CD14-positive monocyte (primary cell): Measurements from ENCODE around the gene MOB3B. TPM values are rescaled to one million over a fixed set of nuclear protein-coding genes. Genes with fewer than 3 reads are reported as not detected.

Experiments
- DNase-seq, 3 donors: peaks; one replicate each; pipeline ENCODE4 v3.0.0-alpha.2; 2011 to 2022
- H2AFZ ChIP-seq: 2 replicates; pipeline ENCODE4 v1.6.0; 2012; ENCODE audit warnings: mild to moderate bottlenecking, low read depth, low read length, inconsistent platforms; ENCODE audit not compliant: insufficient read depth, poor library complexity, severe bottlenecking
- H3K27ac ChIP-seq, 2 donors: 1 replicate in 1 of 2; 2 replicates in 1 of 2; pipeline ENCODE4 v1.5.1; 2012 to 2013; ENCODE audit warnings: low read length in 2 of 2, control low read depth in 1 of 2, inconsistent platforms in 1 of 2, low read depth in 1 of 2, mild to moderate bottlenecking in 1 of 2
- H3K27me3 ChIP-seq, 2 donors: one replicate each; pipeline versions ENCODE4 v1.6.0 to v1.6.1; 2011 to 2013; ENCODE audit warnings: low read length in 2 of 2; ENCODE audit not compliant: control insufficient read depth in 2 of 2, insufficient read depth in 2 of 2
- H3K36me3 ChIP-seq, 2 donors: replicated peaks in 1 of 2; 1 replicate in 1 of 2; 2 replicates in 1 of 2; pipeline versions ENCODE4 v1.5.1 to v1.6.1; 2012 to 2013; ENCODE audit warnings: low read length in 2 of 2, control low read depth in 1 of 2, inconsistent platforms in 1 of 2, mild to moderate bottlenecking in 1 of 2; ENCODE audit not compliant: insufficient read depth in 2 of 2, control insufficient read depth in 1 of 2
- H3K4me1 ChIP-seq, 2 donors: 1 replicate in 1 of 2; 2 replicates in 1 of 2; pipeline versions ENCODE4 v1.5.1 to v1.6.1; 2012 to 2013; ENCODE audit warnings: low read length in 2 of 2, control low read depth in 1 of 2, inconsistent platforms in 1 of 2, mild to moderate bottlenecking in 1 of 2, moderate library complexity in 1 of 2; ENCODE audit not compliant: insufficient read depth in 2 of 2, control insufficient read depth in 1 of 2
- H3K4me2 ChIP-seq: replicated peaks from 2 replicates; pipeline ENCODE3; 2012; ENCODE audit warnings: low read length, moderate library complexity, mild to moderate bottlenecking; ENCODE audit not compliant: poor library complexity, severe bottlenecking; ENCODE audit errors: extremely low read depth
- H3K4me3 ChIP-seq, 3 experiments: fragments of 200-600 bp in 1 of 3; sonication (generic) in 1 of 3; replicated peaks in 1 of 3; 1 replicate in 2 of 3; 2 replicates in 1 of 3; pipeline ENCODE4 v1.5.1; 2011 to 2013; ENCODE audit warnings: low read length in 3 of 3, mild to moderate bottlenecking in 3 of 3, control low read depth in 2 of 3, low read depth in 2 of 3, inconsistent platforms in 1 of 3, moderate library complexity in 1 of 3
- H3K79me2 ChIP-seq: 2 replicates; pipeline ENCODE4 v1.6.0; 2012; ENCODE audit warnings: mild to moderate bottlenecking, control low read depth, inconsistent platforms, low read length, moderate library complexity; ENCODE audit not compliant: insufficient read depth
- H3K9ac ChIP-seq: 2 replicates; pipeline ENCODE4 v1.6.0; 2017; ENCODE audit warnings: low read length, mild to moderate bottlenecking; ENCODE audit not compliant: insufficient read depth, poor library complexity, severe bottlenecking
- H3K9me3 ChIP-seq, 2 donors: replicated peaks in 1 of 2; 1 replicate in 1 of 2; 2 replicates in 1 of 2; pipeline versions ENCODE4 v1.5.1 to v1.6.1; 2012 to 2013; ENCODE audit warnings: low read length in 2 of 2, control low read depth in 1 of 2; ENCODE audit not compliant: control insufficient read depth in 1 of 2, insufficient read depth in 1 of 2
- H4K20me1 ChIP-seq: 2 replicates; pipeline ENCODE4 v1.6.0; 2012; ENCODE audit warnings: mild to moderate bottlenecking, low read length, control low read depth, moderate library complexity; ENCODE audit not compliant: insufficient read depth
- H3K27ac Mint-ChIP-seq, 7 donors: one replicate each; pipeline ENCODE4 v1.8.0; 2020; ENCODE audit warnings: mild to moderate bottlenecking in 7 of 7, mixed read lengths in 7 of 7, moderate library complexity in 6 of 7, inconsistent platforms in 2 of 7
- H3K27me3 Mint-ChIP-seq, 3 donors: one replicate each; pipeline ENCODE4 v1.8.0; 2021 to 2022; ENCODE audit warnings: low read depth in 3 of 3, mild to moderate bottlenecking in 3 of 3, mixed read lengths in 3 of 3, moderate library complexity in 3 of 3, inconsistent platforms in 1 of 3
- H3K36me3 Mint-ChIP-seq, 2 donors: one replicate each; pipeline ENCODE4 v1.8.0; 2020; ENCODE audit warnings: mixed read lengths in 2 of 2, inconsistent platforms in 1 of 2, mild to moderate bottlenecking in 1 of 2
- H3K4me1 Mint-ChIP-seq: one replicate; pipeline ENCODE4 v1.8.0; 2020; ENCODE audit warnings: mild to moderate bottlenecking, mixed read lengths
- H3K4me3 Mint-ChIP-seq, 2 donors: one replicate each; pipeline ENCODE4 v1.8.0; 2020; ENCODE audit warnings: mild to moderate bottlenecking in 2 of 2, mixed read lengths in 2 of 2, moderate library complexity in 1 of 2
- H3K9me3 Mint-ChIP-seq, 7 donors: one replicate each; pipeline ENCODE4 v1.8.0; 2020 to 2022; ENCODE audit warnings: mixed read lengths in 7 of 7, mild to moderate bottlenecking in 6 of 7, moderate library complexity in 6 of 7, inconsistent platforms in 2 of 7
- CTCF ChIP-seq: fragments of 200-600 bp; IDR thresholded peaks from one replicate; pipeline ENCODE4 v1.8.0; 2022; ENCODE audit warnings: antibody characterized with exemption, mild to moderate bottlenecking
- WGBS: methylation state at CpG from one replicate; pipeline ENCODE4 v1.1.5; 2013; ENCODE audit warnings: missing lambda C conversion rate; ENCODE audit not compliant: insufficient coverage; 5-methylcytosine and 5-hydroxymethylcytosine counted together
- intact Hi-C, 2 donors: fragments of 100-400 bp; cut with micrococcal nuclease; formaldehyde crosslinking; loops; one replicate each; pipeline versions ENCODE4 v1.15.0 to v1.15.1; 2023
- polyA plus RNA-seq, 3 donors: library from polyadenylated mRNA; depleted of rRNA in 1 of 3; unstranded in 2 of 3; stranded (reverse) in 1 of 3; fragments of 300-500 nt in 2 of 3; fragments of >200 nt in 1 of 3; fragmentation: Illumina TruSeq in 2 of 3; gene quantifications; 1 replicate in 2 of 3; 2 replicates in 1 of 3; pipeline ENCODE4 v1.2.3, GENCODE V29; 2012 to 2021

Gene MOB3B
- polyA plus RNA-seq, 3 donors = 1.2 to 2.2 (median 1.4) TPM

- peak in 1 of 3 donors; percentile 17 for DNase-seq
- no peak overlapping the region for H3K4me3 ChIP-seq
- Mint-ChIP-seq H3K27ac (peak overlapping the region; percentile 68 to 93 (median 89)), H3K9me3 (no peaks in the 10 kb centered on the region), H3K27me3 (peaks cover 0 to 4% (median 3%) of the 10 kb centered on the region in 3 donors), H3K4me3 (no peak overlapping the region), H3K4me1 (peaks cover 57% of the 10 kb centered on the region), H3K36me3 (peaks cover 6 to 17% of the 10 kb centered on the region in 2 donors)
- no peak overlapping the region for H2AFZ ChIP-seq
- peaks cover 51 to 53% of the 10 kb centered on the region in 2 donors for H3K4me1 ChIP-seq
- H3K4me2 ChIP-seq = no peak overlapping the region
- no peaks in the 10 kb centered on the region for H3K9me3 ChIP-seq
- no peak overlapping the region for H3K9ac ChIP-seq
- peak overlapping the region in 1 of 2 donors; percentile 56 for H3K27ac ChIP-seq
- no peak for TF ChIP-seq CTCF
- WGBS = 63% methylated on average over 3 of the region's 4 CpGs
- no peaks in the 10 kb centered on the region for H4K20me1 ChIP-seq
- intact Hi-C loops = loop anchor here in 1 of 2 donors (2.0 kb wide), 1 partner anchor 18 kb away; no protein-coding TSS in a partner anchor
- no peaks in the 10 kb centered on the region for H3K79me2 ChIP-seq
- peaks cover 0 to 2% of the 10 kb centered on the region in 2 donors for H3K36me3 ChIP-seq
- no peaks in the 10 kb centered on the region for H3K27me3 ChIP-seq
Measured at GRCh38 chr9:27353166-27353473, 176.5 kb downstream of the MOB3B start.

- Histone ChIP-seq H3K4me3 (no peak overlapping the region), H3K9ac (no peak overlapping the region), H3K27me3 (no peaks in the 10 kb centered on the region), H4K20me1 (no peaks in the 10 kb centered on the region), H3K4me1 (peaks cover 55 to 58% of the 10 kb centered on the region in 2 donors), H3K27ac (peak overlapping the region; percentile 35 to 56), H3K79me2 (no peaks in the 10 kb centered on the region), H3K9me3 (no peaks in the 10 kb centered on the region), H2AFZ (no peak overlapping the region), H3K4me2 (peak overlapping the region; percentile 17), H3K36me3 (no peaks in the 10 kb centered on the region)
- Mint-ChIP-seq H3K4me3 (peak overlapping the region in 1 of 2 donors; percentile 22), H3K36me3 (peaks cover 5 to 16% of the 10 kb centered on the region in 2 donors), H3K9me3 (no peaks in the 10 kb centered on the region), H3K27me3 (peaks cover 0 to 4% (median 3%) of the 10 kb centered on the region in 3 donors), H3K27ac (peak overlapping the region; percentile 68 to 93 (median 89)), H3K4me1 (peaks cover 60% of the 10 kb centered on the region)
- no peak for TF ChIP-seq CTCF
- peak; percentile 70 to 85 (median 74) for DNase-seq
- intact Hi-C loops = loop anchor here in 1 of 2 donors (2.0 kb wide), 1 partner anchor 18 kb away; no protein-coding TSS in a partner anchor
- no CpG with 5 or more reads among the region's 5 CpGs for WGBS
Measured at GRCh38 chr9:27352457-27353165, 177.0 kb downstream of the MOB3B start.
